ENCODE data around the gene FAM9B.

DNA sequence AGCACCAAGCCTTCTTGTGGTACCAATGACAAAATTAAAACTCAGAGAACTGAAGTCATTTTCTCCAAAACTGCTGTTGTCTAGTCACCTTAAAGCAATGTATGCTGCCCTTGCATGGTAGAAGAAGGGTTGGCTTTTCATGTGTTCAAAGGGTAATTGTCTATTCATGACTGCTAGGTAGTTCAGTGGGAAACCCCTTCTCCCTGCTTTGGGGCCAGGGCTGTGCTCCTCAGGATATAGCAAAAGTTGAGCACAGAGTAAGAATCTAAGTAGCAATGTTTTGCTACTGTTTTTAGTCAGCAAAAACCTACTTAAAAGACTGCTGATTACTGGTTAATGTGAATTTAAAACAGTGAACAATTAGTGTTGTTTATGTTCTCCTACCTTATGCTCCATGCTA is 30.8 kb upstream of the FAM9B start:
- TF ChIP-seq, protein P1, sequence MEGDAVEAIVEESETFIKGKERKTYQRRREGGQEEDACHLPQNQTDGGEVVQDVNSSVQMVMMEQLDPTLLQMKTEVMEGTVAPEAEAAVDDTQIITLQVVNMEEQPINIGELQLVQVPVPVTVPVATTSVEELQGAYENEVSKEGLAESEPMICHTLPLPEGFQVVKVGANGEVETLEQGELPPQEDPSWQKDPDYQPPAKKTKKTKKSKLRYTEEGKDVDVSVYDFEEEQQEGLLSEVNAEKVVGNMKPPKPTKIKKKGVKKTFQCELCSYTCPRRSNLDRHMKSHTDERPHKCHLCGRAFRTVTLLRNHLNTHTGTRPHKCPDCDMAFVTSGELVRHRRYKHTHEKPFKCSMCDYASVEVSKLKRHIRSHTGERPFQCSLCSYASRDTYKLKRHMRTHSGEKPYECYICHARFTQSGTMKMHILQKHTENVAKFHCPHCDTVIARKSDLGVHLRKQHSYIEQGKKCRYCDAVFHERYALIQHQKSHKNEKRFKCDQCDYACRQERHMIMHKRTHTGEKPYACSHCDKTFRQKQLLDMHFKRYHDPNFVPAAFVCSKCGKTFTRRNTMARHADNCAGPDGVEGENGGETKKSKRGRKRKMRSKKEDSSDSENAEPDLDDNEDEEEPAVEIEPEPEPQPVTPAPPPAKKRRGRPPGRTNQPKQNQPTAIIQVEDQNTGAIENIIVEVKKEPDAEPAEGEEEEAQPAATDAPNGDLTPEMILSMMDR (IDR thresholded peaks at IDR 0.05; ENCODE audit: low read depth, low read length, poor library complexity, severe bottlenecking): no peak
- no peak for TF ChIP-seq EZH2phosphoT487 (IDR thresholded peaks at IDR 0.05; ENCODE audit: borderline replicate concordance, low read length)
